Measurements from ENCODE around the gene MORN1. TPM values are rescaled to one million over a fixed set of nuclear protein-coding genes. Genes with fewer than 3 reads are reported as not detected.

MORN1 gene
- total and polyA plus RNA-seq, 2 of the 8 experiments (the other 6 are each of a cell fraction or from before 2014, with no cell fraction given), result 5.0 to 9.1 TPM

GRCh38 chr1:2350911-2351655, 40.3 kb downstream of the MORN1 start:
- Histone ChIP-seq H3K27me3 (replicated peaks in 1 of 4; ENCODE audit: control insufficient read depth in 3 of 4, extremely low read depth in 1 of 4, insufficient read depth in 3 of 4, low read length in 3 of 4) (no peaks in the 10 kb centered on the region), H2BK5ac (ENCODE audit: low read depth, low read length) (no peak overlapping the region), H3K27ac (ENCODE audit: low read depth, low read length) (no peak overlapping the region), H3K4me2 (ENCODE audit: insufficient read depth in 1 of 2, low read depth in 2 of 2, low read length in 2 of 2) (no peak overlapping the region), H3K4ac (replicated peaks; ENCODE audit: insufficient read length, low read depth, low read length) (no peak overlapping the region), H3K23ac (ENCODE audit: insufficient read length) (no peak overlapping the region), H3K14ac (ENCODE audit: insufficient read length) (no peak overlapping the region), H3K79me1 (ENCODE audit: low read depth, low read length) (no peaks in the 10 kb centered on the region), H2BK15ac (ENCODE audit: low read length) (no peak overlapping the region), H3K4me1 (replicated peaks in 1 of 4; ENCODE audit: control insufficient read depth in 3 of 4, insufficient read depth in 4 of 4, low read length in 3 of 4) (no peaks in the 10 kb centered on the region), H4K20me1 (replicated peaks in 1 of 2; ENCODE audit: control insufficient read depth in 1 of 2, insufficient read depth in 2 of 2, low read length in 2 of 2) (no peaks in the 10 kb centered on the region), H4K5ac (ENCODE audit: insufficient read length, low read depth, low read length) (no peak overlapping the region), H3K4me3 (ENCODE audit: extremely low read depth in 1 of 4, insufficient read depth in 2 of 4, low read depth in 3 of 4, low read length in 4 of 4) (no peak overlapping the region), H3K36me3 (ENCODE audit: control insufficient read depth in 2 of 4, insufficient read depth in 4 of 4, low read length in 3 of 4) (no peaks in the 10 kb centered on the region), H2BK12ac (ENCODE audit: low read depth, low read length) (no peak overlapping the region), H4K91ac (replicated peaks; ENCODE audit: insufficient read length, low read length) (no peak overlapping the region), H2BK120ac (replicated peaks; ENCODE audit: low read depth, low read length) (no peak overlapping the region), H4K8ac (ENCODE audit: extremely low read depth, insufficient read depth, low read length) (0 out of 2 replicates have a peak overlapping the region, but pooled peaks have one; percentile 77), H3K23me2 (ENCODE audit: low read depth, low read length) (no peaks in the 10 kb centered on the region), H3K9me3 (ENCODE audit: insufficient read depth in 2 of 2, low read depth in 1 of 2, low read length in 1 of 2) (no peaks in the 10 kb centered on the region), H3K79me2 (ENCODE audit: control insufficient read depth in 1 of 2, insufficient read depth in 2 of 2, low read length in 2 of 2) (no peaks in the 10 kb centered on the region), H2AFZ (ENCODE audit: low read length) (no peak overlapping the region), H3K9ac (replicated peaks in 1 of 4; ENCODE audit: extremely low read depth in 1 of 4, low read depth in 3 of 4, low read length in 3 of 4) (no peak overlapping the region), H2AK5ac (ENCODE audit: low read depth, low read length) (no peak overlapping the region), H3K18ac (ENCODE audit: extremely low read depth, low read length) (no peak overlapping the region), H2BK20ac (ENCODE audit: low read length) (no peak overlapping the region), H3K56ac (replicated peaks; ENCODE audit: insufficient read length, low read depth, low read length) (no peak overlapping the region)
- CTCF ChIA-PET (ENCODE audit: partially characterized antibody), result interaction anchor here (0.5 to 1.5 kb wide), 3 partner anchors 28 to 66 kb away, joined by 3 to 4 read pairs (median 4); no protein-coding TSS in a partner anchor
- WGBS, 2 experiments (ENCODE audit: extremely low coverage in 1 of 2, insufficient coverage in 1 of 2, insufficient read length in 1 of 2, insufficient replicate concordance in 2 of 2, low coverage in 1 of 2, low lambda C conversion rate in 2 of 2, missing lambda C conversion rate in 1 of 2), result 89% methylated on average over 30 of the region's 31 CpGs; no CpG with 5 or more reads in 1 of the 2 experiments
- no peak for FAIRE-seq
- DNase-seq (ENCODE audit: low read depth in 1 of 2, low spot score in 2 of 2), result no peak
- POLR2A ChIA-PET (ENCODE audit: partially characterized antibody), result interaction anchor here (1.0 kb wide), 1 partner anchor 29 kb away, joined by 3 read pairs; no protein-coding TSS in a partner anchor
- TF ChIP-seq GABPA (IDR thresholded peaks at IDR 0.05; ENCODE audit: borderline replicate concordance, insufficient read depth, low read length) (no peak), KDM4A (IDR thresholded peaks at IDR 0.05; ENCODE audit: low read depth, low read length, severe bottlenecking) (no peak), SUZ12 (IDR thresholded peaks at IDR 0.05; ENCODE audit: low read length) (no peak), MAX (IDR thresholded peaks at IDR 0.05) (no peak), CTBP2 (IDR thresholded peaks at IDR 0.05; ENCODE audit: borderline replicate concordance, insufficient read depth, insufficient read length, low read length) (no peak)

All from H1 (cell line).